GM21367 (cell line): Measurements from ENCODE around the gene SMTNL2.
"Not testable (repeated sequence)": the region's sequence is repeated elsewhere in the genome, so short reads cannot be mapped to it uniquely, and the experiment has no call there.

ENCODE experiments used
- ATAC-seq: cut with Tn5 transposase; IDR thresholded peaks from one replicate; pipeline ENCODE4 v1.9.1; 2021; ENCODE audit not compliant: unreplicated experiment

SMTNL2 gene

GRCh38 chr17:4631431-4631830 lies 47.1 kb downstream of the SMTNL2 start:
- no peak for ATAC-seq

GRCh38 chr17:4631836-4632580 lies 47.7 kb downstream of the SMTNL2 start:
- ATAC-seq: no peak

- ATAC-seq: no peak
Observed at GRCh38 chr17:4632581-4632920, 48.2 kb downstream of the SMTNL2 start.

GRCh38 chr17:4633643-4634042 lies 49.3 kb downstream of the SMTNL2 start:
- ATAC-seq: no peak

GRCh38 chr17:4634976-4635375 lies 50.6 kb downstream of the SMTNL2 start:
- ATAC-seq: no peak

- no peak for ATAC-seq
Observed at GRCh38 chr17:4635823-4636375, 51.6 kb downstream of the SMTNL2 start.

GRCh38 chr17:4636474-4637100 lies 52.3 kb downstream of the SMTNL2 start:
- no peak for ATAC-seq

- ATAC-seq: not testable (repeated sequence)
Observed at GRCh38 chr17:4638766-4639165, 54.4 kb downstream of the SMTNL2 start.

GRCh38 chr17:4639301-4640059 lies 55.2 kb downstream of the SMTNL2 start:
- ATAC-seq: not testable (repeated sequence)

GRCh38 chr17:4640569-4641188 lies 56.4 kb downstream of the SMTNL2 start:
- ATAC-seq: not testable (repeated sequence)

GRCh38 chr17:4641297-4642195 lies 57.2 kb downstream of the SMTNL2 start, which contains the start of gene ALOX15:
TSS of gene ALOX15 (minus strand) at chr17:4641678. CDS start at chr17:4641651, 27 bp downstream.
- no peak for ATAC-seq

- no peak for ATAC-seq
Observed at GRCh38 chr17:4642286-4642685, 58.0 kb downstream of the SMTNL2 start.

- ATAC-seq: no peak
Observed at GRCh38 chr17:4643676-4644075, 59.3 kb downstream of the SMTNL2 start.

GRCh38 chr17:4645642-4646041 lies 61.3 kb downstream of the SMTNL2 start:
- ATAC-seq: no peak

- no peak for ATAC-seq
Observed at GRCh38 chr17:4648741-4649140, 64.4 kb downstream of the SMTNL2 start.

GRCh38 chr17:4652997-4653396 lies 68.7 kb downstream of the SMTNL2 start:
- ATAC-seq: no peak

- not testable (repeated sequence) for ATAC-seq
Observed at GRCh38 chr17:4655933-4656332, 71.6 kb downstream of the SMTNL2 start.

- no peak for ATAC-seq
Observed at GRCh38 chr17:4657678-4658077, 73.3 kb downstream of the SMTNL2 start.
